NT2/D1 (cell line): ENCODE measurements around the gene MARCHF6.

Experiments used
- SUZ12 ChIP-seq: IDR thresholded peaks from 2 replicates; pipeline ENCODE4 v1.6.1; 2011; ENCODE audit not compliant: insufficient read length, insufficient read depth; ENCODE audit errors: extremely low read depth
- YY1 ChIP-seq: IDR thresholded peaks from 2 replicates; pipeline ENCODE4 v1.6.1; 2011; ENCODE audit not compliant: insufficient read length, insufficient read depth

GRCh38 chr5:10337107-10337506 is 16.4 kb upstream of the MARCHF6 start:
- TF ChIP-seq YY1 (no peak), SUZ12 (no peak)
